Activated CD4-positive, CD25-positive, alpha-beta regulatory T cell (primary cell): ENCODE measurements around the gene PPP2R3B.
"Not testable (repeated sequence)": the region's sequence is repeated elsewhere in the genome, so short reads cannot be mapped to it uniquely, and the experiment has no call there.

Experiments
- DNase-seq, 4 experiments: peaks; one replicate each; lab custom pipeline; 2025; lab: John Stamatoyannopoulos, UW

PPP2R3B gene

DNA sequence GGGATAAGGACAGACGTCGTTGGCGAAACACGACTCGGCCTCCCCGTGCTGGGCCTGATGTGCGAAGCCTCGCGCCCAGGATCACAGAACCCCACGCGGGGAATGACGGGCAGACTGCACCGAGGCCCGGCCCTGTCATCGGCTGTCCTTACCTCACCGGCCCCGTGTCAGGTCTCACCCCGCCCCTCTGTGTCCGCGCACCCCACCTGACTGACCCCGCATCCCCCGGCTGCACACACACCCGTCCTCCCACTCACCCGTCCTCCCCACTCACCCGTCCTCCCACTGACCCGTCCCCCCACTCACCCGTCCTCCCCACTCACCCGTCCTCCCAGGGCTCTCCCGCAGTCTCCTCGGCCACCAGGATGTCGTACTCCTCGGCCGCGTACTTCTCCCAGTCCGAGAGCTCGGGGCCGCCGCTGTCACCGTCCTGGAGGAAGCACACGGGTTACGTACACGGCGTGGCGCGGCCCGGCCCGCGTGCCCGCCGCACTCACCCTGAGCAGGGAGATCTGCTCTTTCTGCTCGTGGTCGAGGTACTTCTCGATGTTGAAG, 48.3 kb downstream of the PPP2R3B start:
- no peak for DNase-seq

DNA sequence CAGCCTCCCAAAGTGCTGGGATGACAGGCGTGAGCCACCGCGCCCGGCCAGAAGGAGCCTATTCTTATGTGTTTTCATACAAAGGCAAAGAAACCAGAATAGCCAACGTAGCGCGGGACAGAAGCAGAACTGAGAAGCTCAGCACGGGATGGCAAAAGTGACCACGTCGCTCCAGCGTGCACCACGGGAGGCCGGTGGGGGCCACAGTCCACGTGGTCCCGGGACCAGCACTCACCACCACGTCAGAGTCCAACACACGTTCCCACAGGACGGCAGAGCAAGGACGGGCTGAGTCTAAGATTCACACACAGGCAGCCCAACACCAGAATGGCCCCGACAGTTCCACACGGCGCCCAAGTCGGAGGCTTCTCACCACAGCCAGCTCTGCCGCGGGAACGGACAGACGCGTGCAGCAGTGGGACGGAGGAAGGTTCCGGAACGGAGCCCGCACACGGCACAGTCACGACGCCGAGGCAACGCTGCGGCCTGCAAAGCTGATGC, 49.3 kb downstream of the PPP2R3B start:
- no peak for DNase-seq

DNA sequence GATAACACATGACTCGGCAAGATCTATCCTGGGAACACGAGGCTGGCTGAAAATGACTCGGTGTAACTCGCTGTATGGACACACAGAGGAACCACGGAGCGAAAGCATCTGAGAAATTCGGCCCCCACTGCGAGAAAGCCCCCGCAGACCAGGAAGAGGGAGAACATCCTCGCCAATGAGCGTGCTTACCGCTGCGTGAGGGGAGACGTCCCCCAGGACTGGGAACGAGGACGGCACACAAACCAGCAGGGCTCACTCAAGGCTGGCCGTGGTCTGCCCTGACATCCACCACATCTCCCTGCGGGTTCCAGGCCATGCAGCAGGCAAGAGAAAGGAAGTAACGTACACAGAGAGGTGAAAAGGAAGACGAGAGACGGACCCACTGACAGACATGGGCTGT, 50.5 kb downstream of the PPP2R3B start:
- DNase-seq, result no peak

DNA sequence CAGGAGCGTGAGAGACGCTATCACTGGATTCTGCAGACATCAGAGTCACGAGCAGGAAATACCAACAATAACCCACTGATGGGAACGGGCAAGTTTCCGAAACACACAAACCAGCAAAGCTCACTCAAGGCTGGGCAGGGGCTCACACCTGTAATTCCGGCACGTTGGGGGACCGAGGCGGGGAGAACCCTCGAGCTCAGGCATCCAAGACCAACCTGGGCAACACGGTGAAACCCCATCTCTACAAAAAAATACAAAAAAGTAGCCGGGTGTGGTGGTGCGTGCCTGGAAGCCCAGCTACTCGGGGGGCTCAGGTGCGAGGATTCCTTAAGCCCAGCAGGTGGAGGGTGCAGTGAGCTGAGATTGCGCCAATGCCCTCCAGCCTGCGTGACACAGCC, 51.0 kb downstream of the PPP2R3B start:
- no peak for DNase-seq

DNA sequence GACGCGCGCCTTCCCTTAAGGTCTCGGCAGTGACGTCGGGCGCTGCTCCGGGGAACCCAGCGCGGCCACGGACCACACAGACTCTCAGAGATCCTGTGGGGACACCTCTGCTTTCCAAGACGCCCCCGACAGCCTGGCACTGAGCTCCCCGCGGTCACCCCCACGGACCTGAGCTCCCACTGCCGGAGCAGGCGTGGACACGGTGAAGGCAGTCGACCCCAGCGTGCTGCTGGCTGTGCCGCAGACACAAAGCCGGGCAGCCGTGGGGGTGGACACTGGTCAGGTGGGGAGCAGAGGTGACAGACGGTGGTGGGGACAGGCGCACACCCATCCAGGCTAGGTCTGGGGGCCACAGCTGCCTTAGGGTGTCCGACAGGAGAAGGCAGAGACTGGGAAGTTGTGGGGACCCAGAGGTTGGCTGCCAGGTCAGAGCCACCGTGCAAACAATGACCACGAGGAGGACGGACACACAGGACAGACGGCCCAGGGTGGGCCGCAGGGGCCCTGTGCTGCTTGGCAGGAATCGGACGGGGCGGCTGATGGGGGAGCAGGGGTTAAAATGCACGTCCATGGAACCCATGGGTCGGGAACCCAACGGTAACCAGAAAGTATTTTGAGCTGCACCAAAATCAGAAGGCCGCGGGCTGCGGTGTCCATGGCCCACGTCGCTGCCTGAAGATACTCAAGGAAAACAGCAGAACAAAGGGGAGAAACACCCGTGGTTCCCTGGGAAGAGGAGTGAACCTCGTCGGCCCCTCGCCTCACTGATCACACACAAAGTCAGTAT, 51.5 kb downstream of the PPP2R3B start:
- peak in 1 of 4 experiments; percentile 1 for DNase-seq

DNA sequence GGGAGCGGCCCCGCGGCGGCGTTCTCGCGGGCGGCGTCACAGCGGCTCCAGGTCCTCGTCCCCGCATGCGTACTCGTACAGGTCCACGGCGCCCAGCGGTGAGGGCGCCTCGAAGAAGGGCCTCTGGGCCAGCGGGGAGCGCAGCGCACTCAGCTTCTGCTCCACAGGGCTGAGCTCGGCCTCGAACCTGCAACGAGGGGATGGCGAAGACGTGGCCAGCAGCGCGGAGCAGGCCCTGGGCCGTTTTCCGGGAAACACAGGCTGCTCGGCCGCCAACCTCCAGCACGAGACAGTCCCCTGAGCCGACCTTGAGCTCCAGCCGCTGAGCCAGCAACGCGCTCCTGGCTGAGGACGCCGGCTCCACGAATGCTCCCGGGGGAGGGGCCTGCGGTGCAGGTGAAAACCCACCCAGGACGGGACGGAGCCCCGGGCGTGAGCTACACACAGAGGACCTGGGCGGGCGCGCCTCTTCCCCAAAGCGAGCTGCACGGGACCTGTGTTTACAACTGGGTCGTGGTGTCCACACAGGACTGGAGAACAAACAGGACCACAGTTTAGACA, 52.3 kb downstream of the PPP2R3B start:
- DNase-seq, result no peak

DNA sequence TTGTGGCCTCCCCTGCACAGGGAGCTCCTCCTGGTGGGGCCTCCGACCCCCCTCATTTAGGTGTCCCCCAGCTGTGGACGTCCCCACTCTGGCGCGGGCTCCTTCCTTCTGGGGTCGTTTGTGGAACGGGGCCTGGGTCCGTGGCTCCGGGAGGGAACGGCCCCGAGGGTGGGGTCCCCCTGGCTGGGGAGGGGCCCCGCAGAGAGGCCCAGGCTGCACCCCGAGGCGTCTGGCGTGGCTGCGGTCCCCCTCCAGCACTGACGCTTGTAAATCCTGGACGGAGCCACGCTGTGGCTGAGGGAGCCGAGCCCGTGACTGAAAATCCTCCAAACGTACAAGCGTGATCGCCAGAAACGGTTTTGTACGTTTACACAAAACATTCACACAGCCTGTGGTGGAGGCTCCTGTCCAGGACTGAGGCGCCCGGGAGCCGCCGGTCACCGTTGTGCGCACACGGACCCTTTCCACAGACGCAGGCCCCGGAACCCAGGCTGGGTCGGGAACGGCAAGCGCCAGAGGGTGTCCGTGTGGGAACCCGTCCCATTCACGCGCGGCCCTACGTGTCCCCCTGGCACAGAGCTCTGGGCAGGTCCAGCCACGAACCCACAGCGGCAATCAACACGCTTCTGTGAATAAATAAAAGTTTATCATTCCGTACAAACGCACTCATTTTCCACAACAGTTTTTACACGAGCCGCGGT, 52.9 kb downstream of the PPP2R3B start:
- DNase-seq, result no peak

DNA sequence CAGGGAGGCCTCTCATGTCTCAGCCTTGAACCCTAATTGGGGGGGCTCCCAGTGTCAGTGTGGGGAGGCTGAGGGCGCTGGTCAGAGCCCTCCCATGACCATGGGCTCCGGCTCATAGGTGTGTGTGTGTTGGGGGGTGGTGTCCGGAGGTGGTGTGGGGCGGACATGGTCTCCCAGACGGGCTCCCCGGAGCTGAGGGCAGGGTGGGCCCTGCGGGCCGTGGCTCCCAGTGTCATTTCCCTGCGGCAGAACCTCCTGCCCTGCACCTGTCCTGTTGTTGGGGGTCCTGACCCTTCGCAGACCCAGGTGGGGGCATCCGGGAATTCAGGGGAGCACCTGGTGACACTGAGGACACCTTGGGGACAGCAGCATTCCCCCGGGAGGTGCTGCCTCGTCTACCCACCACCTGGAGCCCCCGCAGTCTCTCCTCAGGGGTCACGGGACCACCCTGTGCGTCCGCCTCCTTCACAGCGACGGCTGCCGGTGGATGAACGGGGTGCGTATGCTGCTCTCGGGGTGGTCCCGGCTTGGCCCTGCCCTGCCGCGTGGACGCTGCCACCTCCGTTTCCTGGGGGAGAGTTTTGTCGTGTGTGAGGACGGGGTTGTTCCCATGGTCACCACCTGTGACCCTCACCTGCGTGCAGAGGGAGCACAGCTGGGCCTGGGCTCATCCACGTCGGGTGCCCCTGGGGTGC, 53.6 kb downstream of the PPP2R3B start:
- no peak for DNase-seq

DNA sequence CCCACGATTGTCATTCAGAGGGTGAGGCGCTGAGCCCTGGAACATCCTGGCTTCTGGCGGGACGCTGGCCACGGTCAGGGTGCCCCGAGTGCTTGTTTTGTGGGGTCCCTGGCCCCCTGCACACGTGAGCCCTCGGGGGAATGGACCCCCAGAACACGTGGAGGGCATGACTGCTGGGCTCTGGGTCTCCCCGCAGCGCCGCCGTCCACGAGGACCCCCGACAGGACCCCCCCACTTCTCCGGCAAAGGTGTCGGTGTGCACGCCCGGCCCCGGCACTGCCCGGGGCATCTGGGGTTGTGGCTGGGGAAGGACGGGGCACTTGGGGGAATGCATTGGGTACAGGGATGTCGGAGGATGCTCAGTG, 54.2 kb downstream of the PPP2R3B start:
- DNase-seq, result no peak

DNA sequence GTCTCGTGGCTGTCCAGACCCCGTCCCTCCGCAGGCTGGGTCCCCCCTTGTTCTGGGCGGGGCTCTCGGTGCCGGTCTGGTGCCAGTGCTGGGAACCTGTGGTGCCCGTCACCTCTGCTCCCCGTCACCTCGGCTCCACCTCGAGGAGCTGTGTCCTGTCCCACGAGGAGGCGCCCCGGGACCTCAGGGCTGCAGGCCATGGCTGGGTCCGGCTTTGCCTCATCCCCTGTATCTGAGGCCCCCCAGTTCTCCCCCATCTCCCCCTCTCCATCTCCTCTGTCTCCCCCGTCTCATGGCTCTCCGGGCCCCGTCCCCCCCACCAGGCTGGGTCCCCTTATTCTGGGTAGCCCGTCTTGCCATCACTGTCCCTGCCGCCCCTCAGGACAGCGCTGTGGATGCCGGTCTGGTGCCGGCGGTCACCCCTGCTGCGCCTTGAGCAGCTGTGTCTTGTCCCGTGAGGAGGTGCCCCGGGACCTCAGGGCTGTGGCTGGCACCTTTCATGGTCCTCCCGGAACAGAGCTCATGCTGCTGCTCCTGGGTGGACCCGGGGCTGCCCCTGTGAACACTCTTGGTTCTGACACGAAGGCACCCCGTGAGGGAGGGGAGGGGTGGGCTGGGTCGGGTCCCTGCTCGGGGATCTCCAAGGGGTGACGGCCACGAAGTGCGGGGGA, 54.7 kb downstream of the PPP2R3B start:
- peak in 1 of 4 experiments; percentile 1 for DNase-seq

DNA sequence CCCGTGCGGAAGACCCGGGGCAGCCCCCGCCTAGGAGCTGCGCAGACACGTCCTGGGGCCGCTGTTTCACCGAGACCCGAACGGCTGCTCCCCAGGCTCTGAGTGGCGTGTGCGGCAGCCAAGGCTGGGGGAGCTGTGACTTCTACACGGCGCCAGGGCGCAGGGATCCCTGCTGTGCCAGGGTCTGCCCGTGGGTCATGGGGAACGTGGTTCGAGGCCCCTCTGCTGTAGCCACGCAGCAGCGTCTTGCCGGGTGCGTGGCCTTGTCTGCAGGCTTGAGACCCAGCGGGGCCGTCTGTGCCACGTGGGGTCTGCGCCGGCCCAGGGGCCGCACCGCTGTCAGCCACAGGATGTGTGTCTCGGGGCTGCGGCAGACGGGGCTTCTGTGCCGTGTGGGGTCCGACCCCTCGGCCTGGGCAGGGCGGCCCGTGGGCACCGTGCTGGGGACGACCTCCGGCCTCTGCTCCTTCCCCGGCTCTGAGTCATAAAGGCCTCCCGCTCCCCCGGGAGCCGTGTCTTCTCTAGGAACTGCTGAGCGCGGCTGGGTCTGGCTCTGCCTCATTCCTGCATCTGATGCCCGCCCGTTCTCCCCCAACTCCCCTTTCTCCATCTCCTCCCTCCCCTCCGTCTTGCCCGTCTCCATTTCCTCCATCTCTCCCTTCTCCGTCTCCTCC, 55.4 kb downstream of the PPP2R3B start:
- peak in 1 of 4 experiments; percentile 26 for DNase-seq

DNA sequence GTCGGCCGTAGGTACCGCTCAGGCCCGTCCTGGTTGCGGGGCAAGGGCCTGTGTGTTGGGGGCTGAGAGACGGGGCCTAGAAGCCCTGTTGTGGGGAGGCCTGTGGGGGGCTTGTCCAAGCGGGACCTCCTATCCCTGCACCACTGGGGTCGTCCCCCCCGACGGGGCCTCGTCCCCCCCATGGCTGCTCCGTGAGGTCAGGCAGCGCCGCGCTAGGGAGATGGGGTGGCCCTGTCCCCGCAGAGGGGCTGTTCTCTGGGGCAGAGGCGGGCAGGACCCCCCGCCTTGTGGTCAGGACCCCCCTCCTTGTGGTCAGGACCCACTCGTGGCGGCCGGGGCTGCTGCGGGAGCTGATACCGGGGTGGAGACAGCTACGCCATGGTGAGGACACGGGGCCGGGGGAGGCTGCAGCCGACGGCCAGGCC, 56.0 kb downstream of the PPP2R3B start:
- no peak for DNase-seq

DNA sequence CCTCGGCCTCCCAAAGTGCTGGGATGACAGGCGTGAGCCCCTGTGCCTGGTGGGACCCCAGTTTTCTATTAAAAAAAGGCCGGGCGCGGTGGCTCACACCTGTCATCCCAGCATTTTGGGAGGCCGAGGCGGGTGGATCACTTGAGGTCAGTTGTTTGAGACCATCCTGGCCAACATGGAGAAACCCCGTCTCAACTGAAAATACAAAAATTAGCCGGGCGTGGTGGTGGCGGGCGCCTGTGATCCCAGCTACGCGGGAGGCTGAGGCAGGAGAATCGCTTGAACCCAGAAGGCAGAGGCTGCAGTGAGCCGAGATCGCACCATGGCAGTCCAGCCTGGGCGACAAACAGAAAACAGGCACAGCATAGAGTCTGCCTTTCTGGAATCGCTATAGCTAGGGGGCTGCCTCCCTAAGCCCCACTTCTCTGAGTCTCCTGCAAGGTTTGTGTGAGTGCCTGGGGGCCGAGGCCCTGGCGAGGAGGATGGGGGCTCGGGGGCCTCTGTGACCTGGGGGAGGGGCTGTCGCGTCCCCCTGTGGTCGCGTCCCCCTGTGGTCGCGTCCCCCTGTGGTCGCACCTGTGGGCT, 56.5 kb downstream of the PPP2R3B start:
- DNase-seq, result not testable (repeated sequence)

DNA sequence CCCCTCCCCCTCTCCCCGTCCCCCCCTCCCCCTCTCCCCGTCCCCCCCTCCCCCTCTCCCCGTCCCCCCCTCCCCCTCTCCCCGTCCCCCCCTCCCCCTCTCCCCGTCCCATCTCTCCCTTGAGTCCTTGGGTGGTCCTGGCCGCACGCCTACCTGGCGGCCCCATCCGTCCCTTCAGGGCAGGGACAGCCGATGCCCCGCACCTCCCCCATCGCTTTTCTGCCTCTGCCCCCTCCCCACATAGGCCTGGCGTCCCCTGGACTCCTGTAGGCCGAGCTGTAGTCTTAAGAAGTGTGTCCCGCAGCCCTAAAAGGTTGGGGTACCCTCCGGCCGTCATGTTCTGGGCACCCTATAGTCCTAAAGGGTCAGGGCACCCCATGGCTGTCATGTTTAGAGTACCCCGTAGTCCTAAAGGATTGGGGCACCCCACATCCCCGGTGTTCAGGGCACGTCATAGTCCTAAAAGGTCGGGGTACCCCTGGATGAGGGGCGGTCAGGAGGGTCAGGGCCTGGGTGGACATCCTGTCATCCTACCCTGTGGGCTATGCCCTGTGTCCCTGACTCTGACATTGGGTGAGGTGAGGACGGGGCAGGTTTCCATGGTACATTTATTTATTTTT, 57.3 kb downstream of the PPP2R3B start:
- DNase-seq, result no peak

DNA sequence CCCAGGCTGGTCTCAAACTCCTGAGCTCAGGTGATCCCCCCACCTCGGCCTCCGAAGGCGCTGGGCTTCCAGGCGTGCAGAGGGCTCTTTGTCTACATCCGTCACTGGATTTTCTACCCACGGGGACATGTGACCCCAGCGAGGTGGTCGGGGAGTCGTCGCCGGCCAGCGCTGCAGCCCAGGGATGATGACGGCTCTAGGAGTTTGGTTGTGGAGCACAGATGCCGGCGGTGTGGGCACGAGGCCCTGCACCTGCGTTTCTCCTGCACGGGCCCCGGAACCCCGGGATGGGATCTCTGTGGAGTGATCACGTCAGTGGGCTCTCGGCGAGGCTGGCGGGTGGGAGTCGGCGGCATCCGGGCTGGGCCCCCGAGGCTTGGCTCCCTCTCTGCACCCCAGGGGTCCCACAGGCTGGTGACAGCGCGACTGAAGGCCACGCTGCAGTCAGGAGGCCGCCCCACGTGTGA, 59.0 kb downstream of the PPP2R3B start:
- DNase-seq, result no peak

DNA sequence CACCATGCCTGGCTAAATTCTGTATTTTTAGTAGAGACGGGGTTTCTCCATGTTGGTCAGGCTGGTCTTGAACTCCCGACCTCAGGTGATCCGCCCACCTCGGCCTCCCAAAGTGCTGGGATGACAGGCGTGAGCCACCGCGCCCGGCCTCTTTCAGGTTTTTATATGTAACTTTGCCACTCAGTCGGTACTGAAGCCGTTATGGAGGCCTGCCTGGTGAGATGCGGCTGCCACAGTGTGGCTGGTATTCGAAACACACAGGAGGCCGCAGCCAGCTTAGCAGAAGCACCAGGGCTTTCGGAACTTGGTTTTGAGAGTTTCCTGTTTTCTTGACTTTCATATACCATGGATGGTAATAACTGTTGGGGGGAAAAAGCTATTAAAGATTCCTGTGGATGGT, 62.0 kb downstream of the PPP2R3B start:
- DNase-seq, result not testable (repeated sequence)

DNA sequence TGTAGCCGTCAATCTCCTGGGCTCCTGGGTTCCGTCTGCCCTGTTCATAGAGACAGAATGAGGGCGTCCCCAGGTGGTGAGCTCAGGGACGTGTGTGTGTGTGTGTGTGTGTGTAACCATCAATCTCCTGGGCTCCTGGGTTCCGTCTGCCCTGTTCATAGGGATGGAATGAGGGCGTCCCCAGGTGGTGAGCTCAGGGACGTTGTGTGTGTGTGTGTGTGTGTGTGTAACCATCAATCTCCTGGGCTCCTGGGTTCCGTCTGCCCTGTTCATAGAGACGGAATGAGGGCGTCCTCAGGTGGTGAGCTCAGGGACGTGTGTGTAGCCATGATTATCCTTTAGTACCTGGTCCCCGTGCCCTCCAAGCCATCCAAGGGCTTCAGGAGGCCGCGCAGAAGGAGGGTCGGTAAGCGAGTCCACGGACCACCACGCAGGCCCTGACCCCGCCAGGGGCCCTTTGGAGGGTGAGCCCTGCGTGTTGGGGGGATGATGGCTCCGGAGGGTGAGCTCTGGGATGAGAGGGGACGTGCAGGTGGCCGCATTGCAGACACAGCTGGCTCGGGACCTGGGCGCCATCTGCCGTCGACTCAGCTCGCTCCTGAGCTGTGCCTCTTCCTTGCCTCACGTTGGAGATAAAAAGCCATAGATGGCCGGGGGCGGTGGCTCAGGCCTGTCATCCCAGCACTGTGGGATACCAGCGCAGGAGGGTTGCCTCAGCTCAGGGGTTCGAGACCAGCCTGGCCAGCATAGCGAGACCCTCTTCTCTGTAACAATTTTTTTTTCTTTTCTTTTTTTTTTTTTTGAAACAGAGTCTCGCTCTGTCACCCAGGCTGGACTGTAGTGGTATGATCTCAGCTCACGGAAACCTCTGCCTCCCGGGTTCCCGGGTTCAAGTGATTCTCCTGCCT, 62.7 kb downstream of the PPP2R3B start:
- no peak for DNase-seq

DNA sequence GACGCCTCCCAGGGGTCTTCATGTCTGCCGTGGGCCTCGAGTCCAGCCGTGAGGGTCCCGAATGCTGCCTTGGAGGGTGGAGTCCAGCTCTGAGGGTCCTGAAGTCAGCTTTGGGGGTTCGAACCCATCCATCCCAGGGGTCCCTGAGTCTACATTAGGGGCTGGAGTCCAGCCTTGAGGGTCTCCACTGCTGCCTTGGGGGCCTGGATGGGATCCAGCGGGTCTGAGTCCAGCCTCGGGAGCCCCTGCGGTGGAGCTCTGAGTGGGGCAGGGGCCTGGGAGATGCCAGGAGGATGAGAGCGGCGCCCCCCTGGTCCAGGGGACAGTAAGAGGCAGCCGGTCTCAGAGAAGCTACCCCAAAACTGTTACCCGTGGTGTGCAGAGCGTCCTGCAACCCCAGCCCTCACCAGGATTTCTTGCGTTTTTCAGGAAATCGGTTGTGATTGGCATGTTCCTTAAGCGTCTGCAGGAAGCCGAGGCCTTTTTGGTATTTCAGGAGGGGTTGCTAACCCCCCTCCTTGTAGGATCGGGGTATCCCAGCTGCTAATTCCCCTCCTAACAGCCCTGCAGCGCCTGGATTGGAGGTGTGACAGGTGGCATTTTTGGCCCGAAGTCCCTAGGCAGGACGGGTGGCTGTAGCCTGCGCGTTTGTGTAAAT, 66.5 kb downstream of the PPP2R3B start:
- DNase-seq, result no peak
